ENCODE results near the gene AIRE. TPM values are rescaled to one million over a fixed set of nuclear protein-coding genes. Genes with fewer than 3 reads are reported as not detected.

The AIRE gene
- total RNA-seq, 1 donor from 2014 or later: 0.25 TPM

DNA sequence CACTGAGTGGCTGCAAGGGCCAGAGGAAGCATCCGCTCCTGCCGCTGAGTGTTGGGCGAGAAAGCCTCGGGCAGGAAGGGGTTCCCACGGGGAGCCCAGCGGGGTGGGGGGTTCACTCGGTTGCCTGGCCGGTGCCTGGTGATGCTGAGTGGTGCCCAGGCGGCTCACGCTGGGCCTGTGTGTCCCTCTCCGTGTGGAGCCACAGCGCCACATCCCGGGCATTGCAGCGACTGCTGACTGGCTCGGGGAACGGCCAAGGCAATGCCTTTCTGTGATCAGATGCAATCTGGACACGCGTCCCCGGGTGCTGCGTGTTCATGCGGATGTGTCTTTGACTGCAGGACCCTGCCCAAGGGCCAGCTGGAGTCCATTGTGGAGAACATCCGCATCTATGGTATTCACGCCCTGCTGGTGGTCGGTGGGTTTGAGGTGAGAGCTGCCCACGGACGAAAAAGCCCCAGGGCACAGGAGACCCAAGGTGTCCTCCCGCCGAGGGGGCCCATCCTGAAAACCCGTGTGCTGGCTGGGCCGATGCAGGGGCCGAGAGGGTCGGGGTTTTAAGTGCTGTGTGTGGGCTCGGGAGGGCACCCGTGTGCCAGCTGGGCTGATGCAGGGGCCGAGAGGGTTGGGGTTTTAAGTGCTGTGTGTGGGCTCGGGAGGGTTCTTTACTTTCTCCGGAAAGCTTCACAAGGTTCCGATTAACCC is 37.1 kb downstream of the AIRE start:
- Histone ChIP-seq H3K4me1 (no peaks in the 10 kb centered on the region), H3K27ac (no peak overlapping the region), H3K36me3 (peaks cover 0 to 81% of the 10 kb centered on the region in 2 donors), H3K4me3 (no peak overlapping the region), H3K9me3 (no peaks in the 10 kb centered on the region), H3K27me3 (no peaks in the 10 kb centered on the region)
- intact Hi-C loops (cut with DNase I): no loop called here
- no peak for DNase-seq (ENCODE audit: extremely low spot score in 2 of 2)
- TF ChIP-seq POLR2A (IDR thresholded peaks at IDR 0.05) (no peak), POLR2AphosphoS5 (IDR thresholded peaks at IDR 0.05; ENCODE audit: insufficient read depth in 1 of 2, low read depth in 1 of 2) (no peak)
- TF ChIP-seq, protein P1, sequence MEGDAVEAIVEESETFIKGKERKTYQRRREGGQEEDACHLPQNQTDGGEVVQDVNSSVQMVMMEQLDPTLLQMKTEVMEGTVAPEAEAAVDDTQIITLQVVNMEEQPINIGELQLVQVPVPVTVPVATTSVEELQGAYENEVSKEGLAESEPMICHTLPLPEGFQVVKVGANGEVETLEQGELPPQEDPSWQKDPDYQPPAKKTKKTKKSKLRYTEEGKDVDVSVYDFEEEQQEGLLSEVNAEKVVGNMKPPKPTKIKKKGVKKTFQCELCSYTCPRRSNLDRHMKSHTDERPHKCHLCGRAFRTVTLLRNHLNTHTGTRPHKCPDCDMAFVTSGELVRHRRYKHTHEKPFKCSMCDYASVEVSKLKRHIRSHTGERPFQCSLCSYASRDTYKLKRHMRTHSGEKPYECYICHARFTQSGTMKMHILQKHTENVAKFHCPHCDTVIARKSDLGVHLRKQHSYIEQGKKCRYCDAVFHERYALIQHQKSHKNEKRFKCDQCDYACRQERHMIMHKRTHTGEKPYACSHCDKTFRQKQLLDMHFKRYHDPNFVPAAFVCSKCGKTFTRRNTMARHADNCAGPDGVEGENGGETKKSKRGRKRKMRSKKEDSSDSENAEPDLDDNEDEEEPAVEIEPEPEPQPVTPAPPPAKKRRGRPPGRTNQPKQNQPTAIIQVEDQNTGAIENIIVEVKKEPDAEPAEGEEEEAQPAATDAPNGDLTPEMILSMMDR (IDR thresholded peaks at IDR 0.05): no peak

DNA sequence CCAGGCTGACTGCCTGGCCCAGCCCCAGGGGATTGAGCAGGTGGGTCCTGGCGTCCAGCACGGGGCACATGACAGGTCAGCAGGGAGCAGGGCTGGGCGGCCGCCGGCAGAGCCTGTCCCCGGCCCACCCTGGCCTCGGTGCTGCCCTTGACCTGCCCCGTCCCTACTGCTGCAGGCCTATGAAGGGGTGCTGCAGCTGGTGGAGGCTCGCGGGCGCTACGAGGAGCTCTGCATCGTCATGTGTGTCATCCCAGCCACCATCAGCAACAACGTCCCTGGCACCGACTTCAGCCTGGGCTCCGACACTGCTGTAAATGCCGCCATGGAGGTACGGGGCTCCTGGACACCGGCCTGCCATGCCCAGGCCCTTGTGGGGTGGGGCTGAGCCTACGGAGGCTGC is 37.9 kb downstream of the AIRE start:
- no peak overlapping the region for H3K4me3 ChIP-seq
- no peak overlapping the region for H3K27ac ChIP-seq
- intact Hi-C loops (cut with DNase I): no loop called here
- H3K36me3 ChIP-seq: peaks cover 0 to 73% of the 10 kb centered on the region in 2 donors
- H3K4me1 ChIP-seq: no peaks in the 10 kb centered on the region
- no peak for DNase-seq (ENCODE audit: extremely low spot score in 2 of 2)
- no peaks in the 10 kb centered on the region for H3K9me3 ChIP-seq
- TF ChIP-seq POLR2A (IDR thresholded peaks at IDR 0.05) (no peak), POLR2AphosphoS5 (IDR thresholded peaks at IDR 0.05; ENCODE audit: insufficient read depth in 1 of 2, low read depth in 1 of 2) (no peak)
- TF ChIP-seq, protein P1 (IDR thresholded peaks at IDR 0.05): no peak
- no peaks in the 10 kb centered on the region for H3K27me3 ChIP-seq

DNA sequence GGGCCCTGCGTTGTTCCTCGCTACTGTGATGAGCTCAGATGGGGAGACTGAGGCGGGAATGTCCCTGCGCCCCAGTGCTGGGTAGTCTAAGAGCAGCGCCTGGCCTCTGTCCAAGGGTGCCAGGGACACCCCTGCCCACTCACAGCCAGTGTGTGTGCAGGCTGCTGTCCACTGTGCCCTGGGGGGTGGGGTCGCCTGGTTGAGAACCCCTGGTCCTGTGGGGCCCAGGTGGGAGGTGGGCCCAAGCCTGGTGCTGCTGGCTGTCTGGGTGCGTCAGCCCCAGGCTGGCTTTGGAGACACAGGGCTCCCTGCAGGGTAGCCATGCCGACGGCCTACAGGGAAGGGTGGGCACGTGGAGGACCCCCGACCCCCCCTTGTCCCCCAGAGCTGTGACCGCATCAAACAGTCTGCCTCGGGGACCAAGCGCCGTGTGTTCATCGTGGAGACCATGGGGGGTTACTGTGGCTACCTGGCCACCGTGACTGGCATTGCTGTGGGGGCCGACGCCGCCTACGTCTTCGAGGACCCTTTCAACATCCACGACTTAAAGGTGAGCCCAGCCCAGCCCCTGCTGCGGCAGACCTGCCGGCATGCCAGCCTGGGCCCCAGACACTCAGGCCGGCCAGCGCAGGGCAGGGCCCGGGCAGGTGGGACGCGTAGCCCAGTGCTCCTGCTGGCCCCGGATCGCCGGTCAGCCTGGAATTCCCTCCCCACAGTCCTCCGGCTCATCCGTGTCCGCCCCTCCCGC is 38.6 kb downstream of the AIRE start:
- no peak overlapping the region for H3K27ac ChIP-seq
- DNase-seq (ENCODE audit: extremely low spot score in 2 of 2): no peak
- H3K9me3 ChIP-seq: no peaks in the 10 kb centered on the region
- H3K36me3 ChIP-seq: peaks cover 0 to 66% of the 10 kb centered on the region in 2 donors
- no peaks in the 10 kb centered on the region for H3K4me1 ChIP-seq
- intact Hi-C loops (cut with DNase I): no loop called here
- no peaks in the 10 kb centered on the region for H3K27me3 ChIP-seq
- TF ChIP-seq, protein P1 (IDR thresholded peaks at IDR 0.05): no peak
- no peak for TF ChIP-seq POLR2A (IDR thresholded peaks at IDR 0.05)
- TF ChIP-seq POLR2AphosphoS5 (IDR thresholded peaks at IDR 0.05; ENCODE audit: insufficient read depth in 1 of 2, low read depth in 1 of 2): no peak
- no peak overlapping the region for H3K4me3 ChIP-seq

DNA sequence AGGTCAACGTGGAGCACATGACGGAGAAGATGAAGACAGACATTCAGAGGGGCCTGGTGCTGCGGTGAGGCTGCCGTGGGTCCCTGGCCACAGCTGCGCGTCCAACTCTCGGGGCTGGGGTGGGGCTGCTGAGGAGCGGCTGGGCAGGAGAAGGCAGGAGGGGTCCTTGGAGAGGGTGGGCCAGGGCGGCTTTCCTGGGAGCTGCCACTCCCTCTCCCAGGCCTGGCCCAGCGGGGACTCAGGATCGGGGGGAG is 39.1 kb downstream of the AIRE start:
- H3K27me3 ChIP-seq: no peaks in the 10 kb centered on the region
- H3K4me3 ChIP-seq: no peak overlapping the region
- no peaks in the 10 kb centered on the region for H3K9me3 ChIP-seq
- TF ChIP-seq, protein P1 (IDR thresholded peaks at IDR 0.05): no peak
- TF ChIP-seq POLR2A (IDR thresholded peaks at IDR 0.05): no peak
- no peak for TF ChIP-seq POLR2AphosphoS5 (IDR thresholded peaks at IDR 0.05; ENCODE audit: insufficient read depth in 1 of 2, low read depth in 1 of 2)
- no peak overlapping the region for H3K27ac ChIP-seq
- no peak for DNase-seq (ENCODE audit: extremely low spot score in 2 of 2)
- H3K4me1 ChIP-seq: no peaks in the 10 kb centered on the region
- intact Hi-C loops (cut with DNase I): no loop called here
- H3K36me3 ChIP-seq: peaks cover 0 to 61% of the 10 kb centered on the region in 2 donors
